ENCODE measurements around the gene TNNI3K. TPM values are rescaled to one million over a fixed set of nuclear protein-coding genes. Genes with fewer than 3 reads are reported as not detected.

The TNNI3K gene
- total and polyA plus RNA-seq, 4 donors, result 0.41 to 1.4 TPM; not detected in 2

DNA sequence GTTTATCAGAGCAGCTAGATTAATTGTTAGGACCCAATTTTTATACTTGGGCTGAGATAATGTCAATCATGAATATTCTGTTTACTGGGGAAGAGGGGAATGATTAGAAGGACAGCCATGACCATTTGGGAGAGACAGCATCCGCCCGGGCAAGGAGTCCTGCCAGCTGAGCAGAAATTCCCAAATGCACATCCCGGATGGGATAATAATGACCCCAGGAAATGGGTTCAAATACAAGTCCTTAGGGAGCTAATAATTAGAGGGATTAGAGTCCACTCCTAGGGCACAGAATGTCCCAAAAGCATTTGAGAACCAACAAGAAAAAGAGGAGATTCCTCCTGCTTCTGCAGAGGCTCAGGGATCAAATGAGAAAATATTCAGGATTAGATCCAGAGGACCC is 161.3 kb downstream of the TNNI3K start:
- TF ChIP-seq, protein P1, sequence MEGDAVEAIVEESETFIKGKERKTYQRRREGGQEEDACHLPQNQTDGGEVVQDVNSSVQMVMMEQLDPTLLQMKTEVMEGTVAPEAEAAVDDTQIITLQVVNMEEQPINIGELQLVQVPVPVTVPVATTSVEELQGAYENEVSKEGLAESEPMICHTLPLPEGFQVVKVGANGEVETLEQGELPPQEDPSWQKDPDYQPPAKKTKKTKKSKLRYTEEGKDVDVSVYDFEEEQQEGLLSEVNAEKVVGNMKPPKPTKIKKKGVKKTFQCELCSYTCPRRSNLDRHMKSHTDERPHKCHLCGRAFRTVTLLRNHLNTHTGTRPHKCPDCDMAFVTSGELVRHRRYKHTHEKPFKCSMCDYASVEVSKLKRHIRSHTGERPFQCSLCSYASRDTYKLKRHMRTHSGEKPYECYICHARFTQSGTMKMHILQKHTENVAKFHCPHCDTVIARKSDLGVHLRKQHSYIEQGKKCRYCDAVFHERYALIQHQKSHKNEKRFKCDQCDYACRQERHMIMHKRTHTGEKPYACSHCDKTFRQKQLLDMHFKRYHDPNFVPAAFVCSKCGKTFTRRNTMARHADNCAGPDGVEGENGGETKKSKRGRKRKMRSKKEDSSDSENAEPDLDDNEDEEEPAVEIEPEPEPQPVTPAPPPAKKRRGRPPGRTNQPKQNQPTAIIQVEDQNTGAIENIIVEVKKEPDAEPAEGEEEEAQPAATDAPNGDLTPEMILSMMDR (IDR thresholded peaks at IDR 0.05; ENCODE audit: control extremely low read depth, extremely low read depth), result no peak
- peak overlapping the region in 1 of 2 donors; percentile 74 for H3K27ac ChIP-seq (ENCODE audit: low read depth in 1 of 2, low read length in 1 of 2)
- H3K4me1 ChIP-seq (ENCODE audit: control insufficient read depth in 5 of 5, insufficient read depth in 5 of 5, low read length in 5 of 5), result peaks cover 0 to 27% (median 8%) of the 10 kb centered on the region in 5 donors
- no peak overlapping the region for H3K4me3 ChIP-seq
- WGBS, 2 donors, result 65 to 85% methylated on average over 3 of the region's 3 CpGs
- no peak overlapping the region for H3K9ac ChIP-seq (ENCODE audit: insufficient read depth in 1 of 2, low read length in 2 of 2)
- no peak for ATAC-seq (ENCODE audit: insufficient read depth, low FRiP score)
- peaks cover 0 to 2% (median 0%) of the 10 kb centered on the region in 4 donors for H3K36me3 ChIP-seq (ENCODE audit: control insufficient read depth in 4 of 4, insufficient read depth in 4 of 4, low read length in 4 of 4)
- no peaks in the 10 kb centered on the region for H3K27me3 ChIP-seq (ENCODE audit: control insufficient read depth in 3 of 3, insufficient read depth in 3 of 3, low read length in 2 of 3)
- H3K9me3 ChIP-seq (ENCODE audit: control insufficient read depth in 4 of 4, insufficient read depth in 3 of 4, low read length in 3 of 4), result no peaks in the 10 kb centered on the region
- DNase-seq, result no peak

DNA sequence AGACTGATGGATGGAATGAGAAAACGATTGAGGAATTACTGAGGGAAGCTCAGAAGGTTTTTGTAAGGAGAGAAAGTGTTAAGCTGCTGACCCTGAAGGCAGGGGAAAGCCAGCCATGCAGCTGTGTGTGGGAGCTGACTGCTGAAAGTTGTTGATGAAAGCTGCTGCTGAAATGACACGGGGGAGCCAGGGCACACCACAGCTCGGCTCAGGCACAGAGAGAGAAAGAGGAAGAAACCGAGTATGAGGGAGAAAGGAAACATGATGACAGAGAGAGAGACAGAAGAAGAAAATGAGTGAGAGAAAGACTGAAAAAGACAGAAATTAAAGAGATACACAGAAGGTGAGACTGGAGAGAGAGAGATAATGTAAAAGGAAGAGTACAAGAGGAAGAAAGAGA is 161.7 kb downstream of the TNNI3K start:
- Histone ChIP-seq H3K9me3 (ENCODE audit: control insufficient read depth in 4 of 4, insufficient read depth in 3 of 4, low read length in 3 of 4) (no peaks in the 10 kb centered on the region), H3K4me1 (ENCODE audit: control insufficient read depth in 5 of 5, insufficient read depth in 5 of 5, low read length in 5 of 5) (peaks cover 0 to 27% (median 8%) of the 10 kb centered on the region in 5 donors), H3K27me3 (ENCODE audit: control insufficient read depth in 3 of 3, insufficient read depth in 3 of 3, low read length in 2 of 3) (no peaks in the 10 kb centered on the region), H3K4me3 (no peak overlapping the region), H3K9ac (ENCODE audit: insufficient read depth in 1 of 2, low read length in 2 of 2) (no peak overlapping the region), H3K27ac (ENCODE audit: low read depth in 1 of 2, low read length in 1 of 2) (peak overlapping the region in 1 of 2 donors; percentile 74), H3K36me3 (ENCODE audit: control insufficient read depth in 4 of 4, insufficient read depth in 4 of 4, low read length in 4 of 4) (peaks cover 0 to 2% (median 0%) of the 10 kb centered on the region in 4 donors)
- TF ChIP-seq, protein P1 (IDR thresholded peaks at IDR 0.05; ENCODE audit: control extremely low read depth, extremely low read depth), result no peak
- WGBS, 2 donors, result 10 to 20% methylated on average over 4 of the region's 4 CpGs
- DNase-seq (peak; percentile 49 to 70 (median 63)), ATAC-seq (ENCODE audit: insufficient read depth, low FRiP score) (no peak)

- Histone ChIP-seq H3K27ac (ENCODE audit: low read depth in 1 of 2, low read length in 1 of 2) (peak overlapping the region in 1 of 2 donors; percentile 53), H3K4me1 (ENCODE audit: control insufficient read depth in 5 of 5, insufficient read depth in 5 of 5, low read length in 5 of 5) (peaks cover 0 to 36% (median 6%) of the 10 kb centered on the region in 5 donors), H3K36me3 (ENCODE audit: control insufficient read depth in 4 of 4, insufficient read depth in 4 of 4, low read length in 4 of 4) (peaks cover 0 to 2% (median 0%) of the 10 kb centered on the region in 4 donors), H3K27me3 (ENCODE audit: control insufficient read depth in 3 of 3, insufficient read depth in 3 of 3, low read length in 2 of 3) (no peaks in the 10 kb centered on the region), H3K4me3 (no peak overlapping the region), H3K9me3 (ENCODE audit: control insufficient read depth in 4 of 4, insufficient read depth in 3 of 4, low read length in 3 of 4) (no peaks in the 10 kb centered on the region), H3K9ac (ENCODE audit: insufficient read depth in 1 of 2, low read length in 2 of 2) (no peak overlapping the region)
- DNase-seq, result no peak
- TF ChIP-seq, protein P1 (IDR thresholded peaks at IDR 0.05; ENCODE audit: control extremely low read depth, extremely low read depth), result no peak
- ATAC-seq (ENCODE audit: insufficient read depth, low FRiP score), result no peak
- WGBS, 2 donors, result 90 to 95% methylated on average over 5 of the region's 5 CpGs
These were observed 164.1 kb downstream of the TNNI3K start for GRCh38 chr1:74399249-74399648.

GRCh38 chr1:74402873-74403272 is 167.7 kb downstream of the TNNI3K start:
- no peak for DNase-seq
- ATAC-seq (ENCODE audit: insufficient read depth, low FRiP score), result no peak
- no peak overlapping the region for H3K4me3 ChIP-seq
- peaks cover 0 to 12% (median 0%) of the 10 kb centered on the region in 5 donors for H3K4me1 ChIP-seq (ENCODE audit: control insufficient read depth in 5 of 5, insufficient read depth in 5 of 5, low read length in 5 of 5)
- TF ChIP-seq, protein P1 (IDR thresholded peaks at IDR 0.05; ENCODE audit: control extremely low read depth, extremely low read depth), result no peak
- no peaks in the 10 kb centered on the region for H3K27me3 ChIP-seq (ENCODE audit: control insufficient read depth in 3 of 3, insufficient read depth in 3 of 3, low read length in 2 of 3)
- H3K36me3 ChIP-seq (ENCODE audit: control insufficient read depth in 4 of 4, insufficient read depth in 4 of 4, low read length in 4 of 4), result peaks cover 0 to 5% (median 0%) of the 10 kb centered on the region in 4 donors
- no peak overlapping the region for H3K9ac ChIP-seq (ENCODE audit: insufficient read depth in 1 of 2, low read length in 2 of 2)
- H3K27ac ChIP-seq (ENCODE audit: low read depth in 1 of 2, low read length in 1 of 2), result no peak overlapping the region
- H3K9me3 ChIP-seq (ENCODE audit: control insufficient read depth in 4 of 4, insufficient read depth in 3 of 4, low read length in 3 of 4), result no peaks in the 10 kb centered on the region
- WGBS, 2 donors, result 85 to 87% methylated on average over 1 of the region's 1 CpG

Measured in lung (tissue), 12 donors.